DND-41 (cell line): ENCODE results near the gene KCNB1.

Experiments used
- CTCF ChIP-seq: IDR thresholded peaks from 2 replicates; pipeline ENCODE4 v1.5.1; 2012; ENCODE audit warnings: borderline replicate concordance, low read length, moderate library complexity, mild to moderate bottlenecking; ENCODE audit not compliant: poor library complexity, severe bottlenecking; ENCODE audit errors: extremely low read depth
- EZH2 ChIP-seq: IDR thresholded peaks from 3 replicates; pipeline ENCODE4 v1.6.1; 2012; ENCODE audit warnings: borderline replicate concordance, low read depth, mild to moderate bottlenecking, moderate library complexity, low read length, inconsistent platforms; ENCODE audit not compliant: severe bottlenecking

GRCh38 chr20:49516916-49517804, 34.7 kb upstream of the KCNB1 start:
- no peak for TF ChIP-seq EZH2
- TF ChIP-seq CTCF, result no peak
